ENCODE measurements around the gene ATXN1.

DNA sequence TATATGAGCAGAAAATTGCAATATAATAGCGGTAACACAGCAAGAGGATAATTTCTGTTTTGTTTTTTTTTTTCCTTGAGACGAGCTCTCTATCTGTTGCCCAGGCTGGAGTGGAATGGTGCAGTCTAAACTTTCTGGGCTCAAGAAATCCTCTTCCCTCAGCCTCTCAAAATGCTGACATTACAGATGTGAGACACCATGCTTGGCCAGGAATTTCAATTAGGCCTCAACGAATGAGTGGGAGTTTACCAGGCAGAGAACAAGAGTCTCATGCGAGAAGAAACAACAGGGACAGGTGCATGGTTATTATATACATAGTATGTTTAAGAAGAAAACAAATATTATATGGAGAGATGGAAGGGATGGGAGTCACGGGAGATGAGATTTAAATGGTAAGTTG lies 111.4 kb downstream of the ATXN1 start:
- TF ChIP-seq CTCF (IDR thresholded peaks at IDR 0.05; ENCODE audit: low read depth, low read length) (no peak), EZH2phosphoT487 (IDR thresholded peaks at IDR 0.05; ENCODE audit: low read depth) (no peak)
